T follicular helper cell (primary cell): ENCODE measurements around the gene HSD17B8.

Source experiments
- DNase-seq: peaks from one replicate; pipeline ENCODE4 v3.0.0-alpha.2; 2020; ENCODE audit warnings: low read depth

The HSD17B8 gene

DNA sequence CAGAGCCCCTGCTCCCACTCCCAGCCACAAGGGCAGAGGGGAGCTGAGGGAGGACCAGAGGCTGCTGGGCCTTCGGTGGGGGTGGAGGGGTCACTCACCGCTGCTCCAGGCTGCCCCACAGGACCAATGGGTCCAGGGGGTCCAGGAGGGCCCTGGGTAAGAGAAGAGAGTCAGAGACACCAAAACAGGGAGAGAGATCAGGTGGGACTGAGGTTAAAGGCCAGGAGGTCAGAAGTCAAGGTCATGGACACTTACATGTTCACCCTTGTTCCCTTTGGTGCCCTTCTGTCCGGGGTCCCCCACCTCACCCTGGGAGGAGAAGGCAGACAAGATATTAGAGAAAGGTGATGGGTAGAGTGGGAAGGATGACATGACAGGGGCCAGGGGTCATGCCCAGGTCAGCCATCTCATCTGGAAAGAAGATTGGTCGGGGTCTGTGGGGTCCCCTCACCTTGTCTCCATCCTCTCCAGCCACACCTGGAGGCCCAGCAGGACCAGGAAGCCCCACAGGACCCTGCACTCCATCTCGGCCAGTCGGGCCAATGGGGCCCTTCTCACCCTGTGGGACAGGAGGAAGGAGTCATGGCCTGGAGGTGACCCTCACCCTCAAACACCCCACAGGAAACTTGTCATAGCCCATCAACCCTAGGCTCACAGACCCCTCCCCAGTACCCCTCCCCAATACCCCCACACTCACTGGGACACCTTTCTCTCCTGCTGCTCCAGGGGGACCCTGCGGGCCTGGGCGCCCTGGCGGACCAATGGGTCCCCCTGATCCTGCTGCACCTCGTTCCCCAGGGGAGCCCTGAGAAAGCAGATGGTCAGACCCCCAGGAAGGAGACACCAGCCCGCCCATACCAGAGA, 33.2 kb upstream of the HSD17B8 start:
- DNase-seq: no peak

DNA sequence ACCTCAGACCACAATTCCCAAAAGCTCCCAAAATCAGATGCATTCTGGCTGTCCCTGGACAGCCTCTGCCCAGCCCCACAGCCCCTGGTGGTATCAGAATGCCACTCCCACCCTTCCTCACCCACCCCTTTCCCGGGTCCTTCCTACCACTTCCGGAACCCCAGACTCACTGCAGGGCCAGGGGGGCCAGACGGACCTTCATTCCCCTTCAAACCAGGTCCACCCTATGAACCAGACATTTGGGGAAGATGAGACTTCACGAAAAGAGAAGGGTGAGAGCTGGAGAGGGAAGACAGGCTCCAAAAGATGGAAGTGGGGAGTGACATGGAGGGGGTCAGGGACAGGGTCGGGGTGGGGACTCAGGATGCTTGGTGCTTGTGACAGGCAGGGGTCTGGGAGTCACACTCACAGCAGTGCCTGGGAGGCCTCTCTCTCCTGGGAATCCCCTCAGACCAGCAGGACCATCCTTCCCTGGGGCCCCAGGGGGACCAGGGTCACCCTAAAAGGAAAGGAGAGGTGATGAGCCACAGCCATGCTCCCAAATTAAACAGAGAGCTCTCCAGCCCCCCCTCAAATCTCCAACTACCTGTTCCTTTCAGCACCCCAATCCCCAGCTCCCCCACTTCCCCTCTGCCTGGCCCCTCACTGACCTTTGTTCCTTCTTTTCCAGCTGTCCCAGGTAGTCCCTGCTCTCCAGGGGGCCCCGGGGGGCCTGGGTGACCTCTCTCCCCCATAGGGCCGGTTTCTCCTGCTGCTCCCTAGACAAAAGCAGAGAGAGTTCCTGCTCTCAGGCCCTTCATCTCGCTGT, 32.4 kb upstream of the HSD17B8 start:
- no peak for DNase-seq

DNA sequence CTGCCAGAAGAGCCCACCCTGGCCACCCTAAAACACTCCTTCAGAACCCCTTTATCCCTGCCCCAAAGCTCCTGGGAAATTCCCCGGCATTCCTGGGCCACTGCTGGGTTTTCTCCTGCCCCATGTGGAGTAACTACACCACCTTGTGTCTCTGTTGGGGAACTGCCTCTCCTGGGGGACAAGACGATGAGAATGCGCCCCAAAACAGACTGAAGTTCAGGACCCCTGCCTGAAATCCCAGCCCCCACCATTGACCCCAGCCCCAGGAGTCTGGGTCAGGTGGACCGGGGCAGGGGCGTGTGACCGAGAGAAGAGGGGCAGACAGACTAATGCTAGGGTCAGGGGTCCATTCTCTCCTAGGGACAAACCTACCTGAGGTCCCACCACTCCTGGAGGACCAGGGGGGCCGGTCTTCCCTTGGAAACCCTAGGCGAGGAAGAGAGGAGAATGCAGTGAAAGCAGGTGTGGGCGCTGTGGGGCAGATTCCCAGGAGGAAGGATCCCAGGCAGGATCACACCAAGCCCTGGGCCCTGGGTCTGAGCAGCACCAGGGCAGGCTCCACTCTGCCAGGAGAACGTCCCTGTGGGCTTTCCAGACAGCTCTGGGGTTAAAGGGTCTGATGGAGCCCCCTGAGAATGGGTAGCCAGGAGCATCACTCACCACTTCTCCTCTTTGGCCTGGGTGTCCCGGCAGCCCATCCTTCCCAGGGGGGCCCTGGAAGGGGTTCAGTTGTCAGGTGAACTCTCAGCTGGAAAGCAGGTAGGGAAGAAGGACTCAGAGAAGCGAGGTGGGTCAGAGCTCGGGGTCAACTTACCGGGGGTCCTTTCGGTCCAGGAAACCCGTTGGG, 31.5 kb upstream of the HSD17B8 start:
- DNase-seq: no peak

DNA sequence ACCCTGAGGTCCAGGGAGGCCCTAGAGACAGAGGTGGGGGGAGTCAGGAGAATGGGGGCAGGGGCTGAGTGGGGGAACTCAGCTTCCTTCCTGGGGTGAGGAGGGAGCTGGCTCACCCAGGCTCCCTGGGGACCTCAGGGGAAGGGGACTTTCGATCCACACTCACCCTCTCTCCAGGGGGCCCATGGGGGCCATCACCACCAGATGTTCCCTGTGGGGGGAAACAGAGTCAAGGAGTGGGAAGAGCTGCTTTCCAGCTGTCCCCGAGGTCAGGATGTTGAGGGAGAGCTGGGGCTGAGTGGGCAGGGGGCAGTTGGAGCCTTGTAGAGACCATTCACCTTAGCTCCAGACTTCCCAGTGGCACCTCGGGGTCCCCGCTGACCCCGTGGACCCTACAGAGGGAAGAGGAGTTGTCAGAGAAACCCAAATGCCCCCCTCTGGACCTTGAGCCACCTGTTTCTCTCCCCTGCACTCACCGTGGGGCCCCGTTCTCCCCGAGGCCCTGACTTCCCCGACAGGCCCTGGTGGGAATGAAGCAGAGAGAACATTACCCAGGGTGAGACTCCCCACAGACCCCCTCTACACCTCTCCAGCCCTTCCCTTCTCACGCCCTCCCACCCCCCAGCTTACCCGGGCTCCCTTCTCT, 30.8 kb upstream of the HSD17B8 start:
- no peak for DNase-seq

DNA sequence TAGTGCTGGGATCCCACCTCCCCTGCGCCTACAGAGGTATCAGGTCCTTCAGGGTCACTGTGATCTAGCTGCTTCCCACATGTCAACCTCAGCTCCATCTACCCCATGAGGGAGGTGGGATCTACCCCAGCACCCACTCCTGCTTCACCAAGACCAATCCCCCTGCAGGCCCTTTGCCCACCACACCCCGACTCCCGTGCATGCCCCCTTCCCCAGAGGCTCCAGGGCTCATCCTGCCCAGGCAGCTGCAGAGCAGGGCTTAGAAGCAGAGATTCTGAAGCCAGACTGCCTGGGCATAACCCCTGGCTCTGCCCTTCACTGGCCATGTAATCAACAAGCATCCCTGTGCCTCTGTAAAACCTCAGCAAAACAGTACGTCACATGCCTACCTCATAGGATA, 29.7 kb upstream of the HSD17B8 start:
- DNase-seq: no peak

DNA sequence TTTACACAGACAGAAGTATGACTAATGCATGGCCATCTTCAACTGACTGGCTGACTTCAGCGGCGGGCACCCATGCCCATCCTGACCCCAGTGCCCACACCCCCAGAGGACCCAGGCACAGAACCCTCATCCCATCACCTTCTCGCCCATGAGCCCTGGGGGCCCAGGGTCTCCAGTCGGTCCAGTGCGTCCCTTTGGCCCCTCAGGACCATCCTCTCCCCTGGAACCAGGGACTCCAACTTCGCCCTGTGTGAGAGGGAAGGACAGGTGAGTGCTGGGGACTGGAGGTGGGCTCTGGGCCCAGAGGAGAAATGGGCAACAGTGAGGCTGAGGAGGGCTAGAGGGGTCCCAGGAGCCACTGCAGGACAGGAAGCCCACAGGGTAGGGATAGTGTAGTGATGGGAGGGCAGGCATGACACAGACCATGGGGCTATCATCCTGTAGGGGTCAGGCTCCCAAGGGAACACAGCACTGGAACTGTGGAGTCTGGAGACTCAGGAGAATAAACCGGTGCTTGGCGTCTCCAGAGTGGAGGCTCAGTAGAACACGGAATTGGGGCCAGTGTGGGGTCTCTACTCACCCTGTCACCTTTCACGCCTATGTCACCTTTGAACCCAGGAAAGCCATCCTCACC, 28.9 kb upstream of the HSD17B8 start:
- DNase-seq: no peak

DNA sequence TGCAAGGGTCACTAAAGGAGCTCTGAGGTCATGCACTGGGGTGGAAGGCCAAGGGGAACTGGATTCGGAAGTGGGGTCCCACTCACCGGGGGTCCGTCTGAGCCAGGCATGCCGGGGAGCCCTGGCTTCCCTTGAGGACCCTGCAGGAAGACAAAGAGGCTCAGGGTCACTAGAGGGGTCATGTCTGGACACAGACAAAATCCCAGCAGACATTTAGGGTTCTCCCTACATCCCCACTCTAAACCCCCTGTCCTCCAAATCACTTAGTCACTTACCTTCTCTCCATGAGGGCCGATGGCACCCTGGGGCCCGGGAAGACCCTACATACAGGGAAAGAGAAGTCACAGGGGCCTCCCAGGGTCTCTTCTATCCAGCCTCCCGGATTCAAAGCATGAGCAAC, 27.5 kb upstream of the HSD17B8 start:
- DNase-seq: no peak

DNA sequence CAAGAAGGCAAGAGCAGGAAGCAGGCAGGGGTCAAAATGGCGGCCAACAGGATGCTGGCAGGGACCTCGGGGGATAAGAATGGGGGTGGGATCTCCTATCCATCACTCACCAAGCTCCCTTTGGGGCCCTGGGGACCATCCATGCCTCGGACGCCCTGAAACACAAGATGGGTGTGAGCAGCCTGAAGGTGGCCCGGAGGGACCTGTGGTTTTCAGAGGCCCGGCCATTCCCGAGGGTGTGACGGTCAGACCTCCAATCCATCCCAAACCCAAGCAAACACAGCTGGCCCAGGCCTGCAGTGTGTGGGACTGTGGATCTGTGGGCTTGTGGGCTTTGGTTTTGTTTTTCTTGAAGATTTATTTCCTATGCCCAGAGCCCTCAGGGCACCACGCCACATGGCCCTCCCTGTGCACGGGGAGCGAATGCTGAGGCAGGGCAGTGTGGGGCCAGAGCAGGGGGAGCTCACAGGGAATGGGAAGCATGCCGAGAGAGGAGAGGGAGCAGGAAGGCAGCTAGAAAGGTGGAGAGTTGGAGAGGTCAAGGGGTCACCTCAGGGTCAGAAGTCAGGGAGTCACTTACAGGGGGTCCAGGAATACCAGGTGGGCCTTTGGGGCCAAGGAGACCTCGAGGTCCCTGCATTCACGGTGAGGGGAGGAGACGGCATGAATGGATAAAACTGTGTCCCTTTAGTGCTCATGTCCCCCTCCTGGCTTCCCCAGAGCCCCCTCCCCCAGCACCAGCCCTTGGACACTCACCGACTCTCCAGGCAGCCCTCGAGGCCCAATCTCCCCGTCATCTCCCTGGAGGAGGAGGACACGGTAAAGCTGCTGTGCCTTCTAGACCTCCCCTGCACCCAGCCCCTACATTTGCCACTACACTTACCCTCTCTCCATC, 26.7 kb upstream of the HSD17B8 start:
- no peak for DNase-seq

DNA sequence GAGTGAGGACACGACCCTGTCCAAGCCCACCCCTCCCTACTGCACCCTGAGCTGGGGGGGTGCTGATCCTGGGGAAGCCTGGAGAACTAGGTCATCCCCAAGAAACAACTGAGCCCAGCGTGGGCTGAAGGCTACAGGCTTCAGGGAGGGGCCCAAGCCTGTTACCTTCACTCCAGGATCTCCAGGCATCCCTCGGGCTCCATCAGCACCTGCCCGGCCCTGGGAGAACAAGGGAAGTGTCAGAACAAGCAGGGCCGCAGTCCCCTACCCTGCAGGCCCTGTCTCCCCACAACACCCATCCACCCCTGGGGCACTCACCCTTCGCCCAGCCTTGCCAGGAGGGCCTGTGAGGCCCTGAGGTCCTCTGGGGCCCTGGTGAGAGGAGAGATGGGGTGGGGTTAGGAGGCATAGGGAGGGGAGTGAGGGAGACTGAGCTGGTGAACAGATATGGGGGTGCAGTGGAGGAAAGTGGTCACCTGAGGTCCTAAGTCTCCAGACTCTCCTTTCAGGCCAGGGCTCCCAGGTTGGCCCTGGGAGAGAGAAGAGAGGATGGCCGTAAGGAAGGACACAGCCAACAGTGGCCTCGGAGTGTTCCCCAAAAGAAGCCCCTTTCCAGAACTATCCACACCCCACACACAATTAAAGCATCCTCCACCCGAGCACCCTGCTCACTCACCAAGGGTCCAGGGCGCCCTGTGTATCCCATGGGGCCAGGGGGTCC, 25.5 kb upstream of the HSD17B8 start:
- DNase-seq: no peak

DNA sequence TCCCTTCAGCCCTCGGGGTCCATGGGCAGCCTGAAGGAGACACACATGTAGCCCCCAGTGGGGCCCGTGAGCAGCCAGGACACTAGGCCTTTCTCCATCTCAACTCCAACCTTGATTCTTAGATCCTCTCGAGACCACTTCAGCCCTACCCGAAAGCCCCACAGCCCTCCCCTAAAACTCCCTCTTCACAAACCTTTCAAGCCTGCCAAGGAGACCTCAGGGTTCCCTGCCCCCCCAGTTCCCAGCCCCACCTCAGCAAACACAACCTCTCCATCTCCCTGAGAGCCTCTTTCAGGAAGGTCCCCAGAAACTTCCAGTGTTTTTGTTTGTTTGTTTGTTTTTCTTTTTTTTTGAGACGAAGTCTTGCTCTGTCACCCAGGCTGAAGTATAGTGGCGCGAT, 23.3 kb upstream of the HSD17B8 start:
- DNase-seq: no peak

DNA sequence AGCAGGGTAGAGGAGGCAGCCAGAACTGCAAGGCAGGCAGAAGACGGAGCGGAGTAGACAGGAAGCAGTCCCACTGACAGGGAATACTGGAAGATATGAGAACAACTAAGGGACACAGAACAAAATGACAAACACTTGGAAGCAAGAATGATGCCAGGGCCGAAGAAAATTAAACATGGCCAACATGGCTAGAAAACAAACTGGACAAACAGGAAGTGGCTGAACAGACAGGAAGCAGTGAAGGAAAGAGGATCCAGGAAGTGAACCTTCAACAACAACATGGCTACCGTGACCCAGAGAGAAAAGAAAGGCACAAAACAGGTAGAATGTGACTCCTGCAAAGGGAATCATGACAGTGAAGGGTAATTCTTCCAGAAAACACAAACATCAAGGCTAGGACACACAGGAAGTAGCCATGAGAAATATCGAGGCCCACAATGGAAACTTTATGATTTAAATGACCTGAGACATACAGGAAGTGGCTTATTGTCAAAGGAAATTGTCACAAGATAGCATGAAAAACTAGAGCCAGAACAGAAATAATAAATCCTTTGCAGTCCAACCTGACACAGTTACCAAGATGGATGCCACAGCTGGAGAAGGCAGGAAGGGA, 21.3 kb upstream of the HSD17B8 start:
- no peak for DNase-seq

DNA sequence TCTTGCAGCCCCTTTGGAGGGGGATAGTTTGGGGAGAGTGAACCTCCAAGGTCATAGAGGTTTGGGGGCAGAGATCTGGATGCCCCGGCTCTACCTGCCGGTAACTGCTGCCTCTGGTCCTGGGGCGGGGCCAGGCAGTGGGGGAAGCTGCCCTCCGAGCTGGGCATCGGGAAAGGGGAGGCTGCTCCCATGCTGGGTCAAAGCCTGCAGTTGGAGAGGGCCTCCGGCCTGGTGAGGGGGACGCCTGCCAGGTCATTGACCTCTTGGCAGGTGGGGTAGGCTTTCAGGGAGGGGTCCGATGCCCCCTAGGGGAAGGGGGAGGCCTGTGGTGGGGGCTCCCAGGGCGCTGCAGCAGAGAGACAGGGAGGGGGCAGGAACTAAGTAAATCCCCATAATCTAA, 19.3 kb upstream of the HSD17B8 start:
- DNase-seq: no peak

DNA sequence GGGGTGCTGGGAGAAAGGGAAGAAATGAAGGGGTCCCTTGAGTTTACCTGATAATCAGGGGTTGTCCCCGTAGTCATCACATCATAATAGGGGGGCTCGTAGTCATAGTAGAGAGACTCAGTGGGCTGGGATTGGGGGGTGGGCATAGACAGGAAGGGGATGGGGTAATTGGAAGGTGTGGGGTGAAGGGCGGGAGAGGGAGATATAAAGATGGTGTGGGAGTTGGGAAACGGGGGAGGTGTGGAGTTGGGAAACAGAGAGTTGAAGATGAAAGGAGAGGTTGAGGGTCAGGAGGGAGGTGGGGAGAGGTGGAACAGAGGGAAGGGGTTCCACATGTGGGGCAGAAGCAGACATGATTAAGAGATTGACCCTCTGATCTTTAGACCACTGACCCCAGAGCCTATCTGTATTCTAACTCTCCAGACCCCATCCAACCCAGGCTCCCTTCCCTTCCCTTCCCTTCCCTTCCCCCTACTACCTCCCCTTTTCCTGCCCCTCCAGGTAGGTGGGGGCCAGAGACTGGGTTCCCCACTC, 18.7 kb upstream of the HSD17B8 start:
- DNase-seq: no peak

DNA sequence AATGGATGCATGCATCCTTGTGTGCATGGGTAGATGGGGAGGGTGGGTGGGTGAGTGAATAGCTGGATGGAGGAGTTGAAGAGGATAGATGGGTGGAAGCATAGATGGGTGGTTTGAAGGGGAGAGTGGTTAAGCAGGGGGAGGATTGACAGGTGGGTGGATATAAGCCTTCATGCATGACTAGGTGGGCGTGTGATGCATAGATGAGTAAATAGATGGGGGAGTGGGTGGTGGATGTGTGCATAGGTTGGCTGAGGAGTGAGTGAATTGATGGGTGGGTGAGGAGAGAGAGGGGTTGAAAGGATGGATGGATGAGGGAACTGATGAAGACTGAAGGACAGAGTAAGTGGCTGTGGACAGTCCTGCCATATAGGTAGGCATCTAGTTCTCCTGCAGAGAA, 16.6 kb upstream of the HSD17B8 start:
- DNase-seq: no peak

DNA sequence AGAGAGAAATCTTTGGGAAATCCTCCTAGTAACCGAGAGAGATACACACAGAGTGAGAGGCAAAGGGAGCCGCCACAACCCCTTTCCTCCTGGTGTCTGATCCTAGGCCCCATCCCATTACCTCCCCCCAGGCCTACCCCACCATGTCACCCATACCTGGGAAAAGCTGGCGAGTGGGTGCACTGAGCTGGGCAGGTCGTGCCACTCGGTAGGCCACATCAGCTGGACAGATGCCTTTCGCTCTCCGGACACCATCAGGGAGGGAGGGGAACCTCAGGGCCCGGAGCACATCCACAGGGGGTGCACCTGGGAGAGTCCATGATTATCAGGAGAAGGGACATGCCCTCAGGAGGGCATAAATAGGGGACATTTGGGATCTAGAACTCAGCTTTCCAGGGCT, 15.3 kb upstream of the HSD17B8 start:
- no peak for DNase-seq

DNA sequence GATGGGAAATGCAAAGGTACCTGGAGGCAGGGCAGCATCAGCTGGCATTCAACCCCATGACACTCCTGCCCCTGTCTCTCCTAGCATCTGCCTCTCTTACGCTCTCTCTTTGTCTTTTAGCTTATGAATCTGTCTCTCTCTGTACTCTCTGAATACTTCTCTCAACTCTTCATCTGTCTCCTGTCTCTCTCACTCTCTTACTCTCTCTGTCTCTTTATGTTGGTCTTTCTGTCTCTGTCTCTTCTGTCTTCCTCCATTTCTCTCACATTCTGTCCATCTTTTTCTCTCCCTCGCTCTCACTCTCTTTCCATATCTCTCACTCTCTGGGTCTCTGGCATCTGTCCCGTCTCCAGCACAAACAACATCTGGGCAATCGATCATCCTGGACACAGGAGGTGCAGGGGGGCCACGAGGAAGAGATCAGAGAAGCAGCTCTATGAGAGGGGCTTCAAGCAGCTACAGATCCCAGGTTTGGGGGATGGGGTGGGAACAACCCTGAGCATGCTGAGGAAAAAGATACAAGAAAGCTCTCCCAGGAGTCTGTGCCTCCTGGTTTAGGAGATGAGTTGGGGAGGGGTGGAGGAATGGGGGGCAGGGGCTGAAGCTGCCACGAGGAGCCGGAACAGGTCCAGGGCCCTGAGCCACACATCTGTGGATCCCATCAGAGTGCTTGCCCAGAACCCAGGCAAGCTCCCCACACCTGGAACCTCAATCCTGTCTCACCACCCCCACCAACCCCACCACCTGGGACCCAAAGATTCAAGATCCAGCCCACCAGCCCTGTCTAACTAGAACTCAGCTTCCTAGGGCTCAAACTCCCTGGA, 14.6 kb upstream of the HSD17B8 start:
- DNase-seq: no peak

DNA sequence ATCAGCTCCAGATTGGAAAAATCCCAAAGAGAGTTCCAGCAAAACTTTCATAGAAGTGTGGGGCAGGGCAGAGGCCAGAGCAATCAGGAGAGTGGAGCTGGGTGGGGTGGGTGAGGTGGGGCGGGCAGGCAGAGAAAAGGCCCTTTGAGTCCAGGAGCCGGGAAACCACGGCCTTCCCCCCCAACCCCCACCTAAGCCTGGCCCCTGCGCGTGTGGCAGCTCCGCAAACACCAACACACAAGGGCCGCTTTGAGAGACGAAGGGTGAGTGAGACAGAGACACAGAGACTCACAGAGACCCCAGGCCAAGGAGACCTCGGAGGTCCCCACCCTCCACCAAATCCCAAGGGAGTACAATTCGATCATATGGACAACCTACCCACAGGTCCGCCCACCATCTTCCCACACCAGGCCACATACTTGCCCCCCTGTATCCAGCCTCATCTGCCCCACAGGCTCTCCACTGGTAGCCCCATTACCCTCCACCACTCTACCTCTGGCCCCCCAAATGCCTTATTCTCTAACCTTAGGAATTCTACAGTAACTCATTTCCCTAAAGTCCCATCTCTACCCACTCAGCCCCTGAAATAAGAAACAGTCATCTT, 13.8 kb upstream of the HSD17B8 start:
- DNase-seq: no peak
